Measurements from ENCODE around the gene SEL1L. TPM values are rescaled to one million over a fixed set of nuclear protein-coding genes. Genes with fewer than 3 reads are reported as not detected.

SEL1L gene
- total RNA-seq, 1 donor from 2014 or later = 55.4 TPM

DNA sequence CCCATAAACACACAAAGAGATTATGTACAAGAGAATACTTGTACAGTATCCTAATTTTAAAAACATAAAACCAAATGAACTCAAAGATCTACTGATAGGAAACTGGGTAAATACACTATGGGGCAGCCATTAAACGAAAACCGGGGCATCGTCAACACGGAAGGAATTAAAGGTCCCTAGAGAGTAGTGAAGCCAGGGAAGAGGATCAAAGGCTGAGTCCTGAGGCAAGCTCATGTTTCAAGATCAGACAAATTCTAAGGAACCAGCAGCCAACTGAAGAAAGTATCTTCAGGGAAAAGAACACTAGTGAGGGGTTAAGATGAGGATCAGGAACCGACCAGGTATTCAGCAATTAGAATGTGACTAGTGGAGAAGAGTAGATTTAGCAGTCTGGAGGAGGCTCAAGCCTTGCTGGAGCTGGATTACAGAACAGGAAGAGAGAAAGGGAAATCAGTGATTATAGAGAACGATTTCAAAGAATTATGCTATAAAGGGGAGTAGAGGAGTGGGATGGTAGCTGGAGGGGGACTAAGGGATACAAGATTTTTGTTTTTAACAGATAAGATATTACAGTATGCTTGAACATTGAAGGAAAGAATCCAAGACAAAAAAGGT, 23.7 kb downstream of the SEL1L start:
- Mint-ChIP-seq H3K4me3 (no peak overlapping the region), H3K4me1 (peaks cover 7% of the 10 kb centered on the region), H3K36me3 (ENCODE audit: low read depth) (peaks cover 82% of the 10 kb centered on the region), H3K27ac (no peak overlapping the region), H3K9me3 (no peaks in the 10 kb centered on the region), H3K27me3 (no peaks in the 10 kb centered on the region)
- TF ChIP-seq, protein P1, sequence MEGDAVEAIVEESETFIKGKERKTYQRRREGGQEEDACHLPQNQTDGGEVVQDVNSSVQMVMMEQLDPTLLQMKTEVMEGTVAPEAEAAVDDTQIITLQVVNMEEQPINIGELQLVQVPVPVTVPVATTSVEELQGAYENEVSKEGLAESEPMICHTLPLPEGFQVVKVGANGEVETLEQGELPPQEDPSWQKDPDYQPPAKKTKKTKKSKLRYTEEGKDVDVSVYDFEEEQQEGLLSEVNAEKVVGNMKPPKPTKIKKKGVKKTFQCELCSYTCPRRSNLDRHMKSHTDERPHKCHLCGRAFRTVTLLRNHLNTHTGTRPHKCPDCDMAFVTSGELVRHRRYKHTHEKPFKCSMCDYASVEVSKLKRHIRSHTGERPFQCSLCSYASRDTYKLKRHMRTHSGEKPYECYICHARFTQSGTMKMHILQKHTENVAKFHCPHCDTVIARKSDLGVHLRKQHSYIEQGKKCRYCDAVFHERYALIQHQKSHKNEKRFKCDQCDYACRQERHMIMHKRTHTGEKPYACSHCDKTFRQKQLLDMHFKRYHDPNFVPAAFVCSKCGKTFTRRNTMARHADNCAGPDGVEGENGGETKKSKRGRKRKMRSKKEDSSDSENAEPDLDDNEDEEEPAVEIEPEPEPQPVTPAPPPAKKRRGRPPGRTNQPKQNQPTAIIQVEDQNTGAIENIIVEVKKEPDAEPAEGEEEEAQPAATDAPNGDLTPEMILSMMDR (IDR thresholded peaks at IDR 0.05) = no peak
- POLR2A ChIA-PET = no interaction called here
- no peak for DNase-seq
- ATAC-seq (ENCODE audit: low read depth) = no peak
- intact Hi-C loops (cut with micrococcal nuclease) = no loop called here
- CTCF ChIA-PET = no interaction called here

DNA sequence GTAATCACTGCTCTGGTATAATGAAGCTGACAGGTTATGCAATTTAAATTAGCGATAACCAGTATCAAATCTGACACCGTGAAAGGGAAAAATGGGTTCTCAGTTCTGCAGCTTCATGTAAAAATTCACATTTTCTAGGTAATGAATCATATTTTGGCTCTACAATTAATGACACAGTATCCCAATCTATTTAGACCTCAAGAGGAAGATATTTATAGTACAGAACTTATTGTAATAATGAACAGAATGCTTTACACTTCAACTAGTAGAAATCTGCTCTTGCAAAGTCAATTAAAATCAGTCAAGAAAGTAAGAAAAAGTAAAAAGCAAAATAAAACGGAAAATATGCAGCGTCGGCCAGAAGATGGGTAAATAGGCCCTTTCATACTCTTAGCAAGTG, 24.3 kb downstream of the SEL1L start:
- Mint-ChIP-seq H3K27me3 (no peaks in the 10 kb centered on the region), H3K27ac (no peak overlapping the region), H3K9me3 (no peaks in the 10 kb centered on the region), H3K36me3 (ENCODE audit: low read depth) (peaks cover 80% of the 10 kb centered on the region), H3K4me1 (peaks cover 7% of the 10 kb centered on the region), H3K4me3 (no peak overlapping the region)
- ATAC-seq (ENCODE audit: low read depth) = no peak
- DNase-seq = no peak
- TF ChIP-seq, protein P1 (IDR thresholded peaks at IDR 0.05) = no peak
- POLR2A ChIA-PET = no interaction called here
- intact Hi-C loops (cut with micrococcal nuclease) = no loop called here
- CTCF ChIA-PET = no interaction called here

DNA sequence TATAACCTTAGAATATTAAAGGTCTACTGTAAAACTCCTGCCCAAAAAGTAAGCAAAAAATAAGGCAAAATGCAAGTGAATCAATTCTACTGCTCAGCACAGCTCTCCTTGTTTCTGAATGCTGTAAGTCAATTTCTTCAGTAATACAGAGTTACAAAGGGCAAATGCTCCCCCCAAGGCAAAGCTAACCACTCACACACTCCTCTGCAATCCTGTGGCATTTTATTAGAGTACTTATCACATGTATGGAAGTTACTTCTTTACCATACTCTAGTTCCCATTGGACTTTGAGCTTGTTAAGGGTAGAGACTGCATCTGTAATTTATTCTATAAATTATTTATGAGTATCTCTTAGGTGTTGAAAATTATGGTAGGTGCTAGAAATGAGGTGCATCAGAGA, 27.2 kb downstream of the SEL1L start:
- intact Hi-C loops (cut with micrococcal nuclease) = no loop called here
- ATAC-seq (ENCODE audit: low read depth) (no peak), DNase-seq (no peak)
- peaks cover 83% of the 10 kb centered on the region for H3K36me3 Mint-ChIP-seq (ENCODE audit: low read depth)
- no peak overlapping the region for H3K27ac Mint-ChIP-seq
- CTCF ChIA-PET = no interaction called here
- H3K9me3 Mint-ChIP-seq = no peaks in the 10 kb centered on the region
- peaks cover 1% of the 10 kb centered on the region for H3K4me1 Mint-ChIP-seq
- POLR2A ChIA-PET = no interaction called here
- no peaks in the 10 kb centered on the region for H3K27me3 Mint-ChIP-seq
- no peak overlapping the region for H3K4me3 Mint-ChIP-seq
- TF ChIP-seq, protein P1 (IDR thresholded peaks at IDR 0.05) = no peak

DNA sequence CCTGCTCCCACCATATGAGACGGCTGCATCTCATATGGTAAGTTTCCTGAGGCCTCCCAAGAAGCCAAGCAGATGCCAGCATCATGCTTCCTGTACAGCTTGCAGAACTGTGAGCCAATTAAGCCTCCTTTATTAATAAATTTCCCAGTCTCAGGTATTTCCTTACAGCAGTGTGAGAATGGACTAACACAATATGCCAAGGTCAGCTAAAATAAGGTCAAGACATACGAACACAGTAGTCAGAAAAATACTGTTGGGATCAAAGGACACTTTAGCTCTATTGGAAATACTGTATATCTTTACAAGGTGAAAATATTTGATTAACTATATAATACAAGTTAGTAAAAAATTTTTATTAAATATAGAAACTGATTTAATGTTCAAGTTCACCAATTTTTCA, 28.8 kb downstream of the SEL1L start:
- H3K27me3 Mint-ChIP-seq = no peaks in the 10 kb centered on the region
- POLR2A ChIA-PET = no interaction called here
- intact Hi-C loops (cut with micrococcal nuclease) = no loop called here
- ATAC-seq (ENCODE audit: low read depth) = no peak
- no peaks in the 10 kb centered on the region for H3K9me3 Mint-ChIP-seq
- TF ChIP-seq, protein P1 (IDR thresholded peaks at IDR 0.05) = no peak
- H3K4me3 Mint-ChIP-seq = no peak overlapping the region
- no peak for DNase-seq
- CTCF ChIA-PET = no interaction called here
- H3K4me1 Mint-ChIP-seq = no peaks in the 10 kb centered on the region
- H3K36me3 Mint-ChIP-seq (ENCODE audit: low read depth) = peaks cover 84% of the 10 kb centered on the region
- H3K27ac Mint-ChIP-seq = no peak overlapping the region

DNA sequence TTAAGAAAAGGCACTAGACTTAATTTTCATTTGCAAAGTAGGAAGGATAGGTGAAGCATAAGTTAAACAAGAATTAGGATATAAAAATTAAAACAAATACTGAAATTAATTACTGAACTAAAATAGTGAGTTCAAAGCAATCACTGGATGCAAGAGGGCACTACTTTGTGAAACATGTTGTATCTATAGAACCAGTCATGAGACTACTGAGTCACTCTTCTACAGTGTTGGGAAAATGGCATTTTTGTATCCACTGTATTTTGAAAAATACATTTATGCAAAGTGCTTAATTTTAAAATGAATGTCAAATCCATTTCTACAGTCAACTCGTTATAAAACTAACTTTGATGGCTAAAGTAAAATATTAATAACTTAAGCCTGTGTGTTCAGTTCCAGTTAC, 47.9 kb downstream of the SEL1L start:
- peaks cover 78% of the 10 kb centered on the region for H3K36me3 Mint-ChIP-seq (ENCODE audit: low read depth)
- ATAC-seq (ENCODE audit: low read depth) = no peak

More for the DNA sequence above, 47.9 kb downstream of the SEL1L start:
- Mint-ChIP-seq H3K4me1 (no peaks in the 10 kb centered on the region), H3K27ac (no peak overlapping the region), H3K27me3 (no peaks in the 10 kb centered on the region), H3K4me3 (no peak overlapping the region), H3K9me3 (no peaks in the 10 kb centered on the region)
- DNase-seq = no peak
- TF ChIP-seq, protein P1 (IDR thresholded peaks at IDR 0.05) = no peak
- ChIA-PET CTCF (no interaction called here), POLR2A (interaction anchor here (0.6 kb wide), 1 partner anchor 27 kb away, joined by 5 read pairs; no protein-coding TSS in a partner anchor)
- intact Hi-C loops (cut with micrococcal nuclease) = no loop called here
